Body of pancreas (tissue), 4 donors: ENCODE data around the gene FKBP3.

Experiments used
- POLR2A ChIP-seq, 3 donors: fragments of 450-650 bp; IDR thresholded peaks; one replicate each; pipeline ENCODE4 v1.6.1; 2016; ENCODE audit warnings: antibody characterized with exemption in 3 of 3, mild to moderate bottlenecking in 2 of 3
- TF ChIP-seq, protein P1 (sequence below), 7 experiments: fragments of 450-650 bp in 4 of 7; fragments of 200-600 bp in 3 of 7; sonication (generic) in 3 of 7; IDR thresholded peaks; one replicate each; pipeline ENCODE4 v1.5.1; 2016 to 2019; ENCODE audit warnings: antibody characterized with exemption in 7 of 7

DNA sequence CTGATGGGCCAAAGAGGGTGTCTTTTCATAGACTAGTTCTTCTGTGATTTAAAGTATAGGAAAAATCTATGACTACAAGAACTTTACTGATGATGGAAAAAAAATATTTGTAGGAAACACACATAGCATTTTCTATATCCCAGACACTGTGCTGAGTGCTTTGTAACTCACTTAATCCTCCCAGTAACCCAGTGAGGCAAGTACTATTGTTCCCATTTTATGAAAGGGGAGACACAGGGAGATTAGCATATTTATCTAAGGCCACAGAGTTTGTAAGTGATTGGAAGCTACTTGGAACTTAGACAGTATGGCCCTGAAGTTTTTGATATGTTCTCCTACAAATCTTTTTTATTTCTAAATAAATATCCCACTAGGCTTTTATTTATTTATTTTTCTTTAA is 30.5 kb downstream of the FKBP3 start:
- TF ChIP-seq, protein P1, sequence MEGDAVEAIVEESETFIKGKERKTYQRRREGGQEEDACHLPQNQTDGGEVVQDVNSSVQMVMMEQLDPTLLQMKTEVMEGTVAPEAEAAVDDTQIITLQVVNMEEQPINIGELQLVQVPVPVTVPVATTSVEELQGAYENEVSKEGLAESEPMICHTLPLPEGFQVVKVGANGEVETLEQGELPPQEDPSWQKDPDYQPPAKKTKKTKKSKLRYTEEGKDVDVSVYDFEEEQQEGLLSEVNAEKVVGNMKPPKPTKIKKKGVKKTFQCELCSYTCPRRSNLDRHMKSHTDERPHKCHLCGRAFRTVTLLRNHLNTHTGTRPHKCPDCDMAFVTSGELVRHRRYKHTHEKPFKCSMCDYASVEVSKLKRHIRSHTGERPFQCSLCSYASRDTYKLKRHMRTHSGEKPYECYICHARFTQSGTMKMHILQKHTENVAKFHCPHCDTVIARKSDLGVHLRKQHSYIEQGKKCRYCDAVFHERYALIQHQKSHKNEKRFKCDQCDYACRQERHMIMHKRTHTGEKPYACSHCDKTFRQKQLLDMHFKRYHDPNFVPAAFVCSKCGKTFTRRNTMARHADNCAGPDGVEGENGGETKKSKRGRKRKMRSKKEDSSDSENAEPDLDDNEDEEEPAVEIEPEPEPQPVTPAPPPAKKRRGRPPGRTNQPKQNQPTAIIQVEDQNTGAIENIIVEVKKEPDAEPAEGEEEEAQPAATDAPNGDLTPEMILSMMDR (IDR thresholded peaks at IDR 0.05): no peak
- no peak for TF ChIP-seq POLR2A (IDR thresholded peaks at IDR 0.05)
